ENCODE measurements around the gene DUSP22.

The DUSP22 gene

GRCh38 chr6:395432-396125 lies 103.3 kb downstream of the DUSP22 start:
- DNase-seq (ENCODE audit: low spot score) = no peak

GRCh38 chr6:396126-396520 lies 103.8 kb downstream of the DUSP22 start:
- no peak for DNase-seq (ENCODE audit: low spot score)

DNA sequence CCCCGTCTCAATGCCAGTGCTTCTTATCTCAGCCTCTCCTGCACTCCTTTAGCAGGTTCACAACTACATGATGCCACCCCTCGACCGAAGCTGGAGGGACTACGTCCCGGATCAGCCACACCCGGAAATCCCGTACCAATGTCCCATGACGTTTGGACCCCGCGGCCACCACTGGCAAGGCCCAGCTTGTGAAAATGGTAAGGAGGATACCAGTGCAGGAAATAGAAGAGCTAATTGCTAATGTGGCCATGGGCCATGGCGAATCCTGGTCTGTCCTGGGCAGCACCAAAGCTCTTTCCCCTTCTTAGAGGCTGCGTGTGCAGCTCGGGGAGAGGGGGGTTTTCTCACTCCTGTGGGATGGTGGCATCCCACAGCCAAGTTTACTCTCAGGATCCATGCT lies 104.8 kb downstream of the DUSP22 start:
- DNase-seq (ENCODE audit: low spot score) = no peak

GRCh38 chr6:397604-398003 lies 105.3 kb downstream of the DUSP22 start:
- no peak for DNase-seq (ENCODE audit: low spot score)

DNA sequence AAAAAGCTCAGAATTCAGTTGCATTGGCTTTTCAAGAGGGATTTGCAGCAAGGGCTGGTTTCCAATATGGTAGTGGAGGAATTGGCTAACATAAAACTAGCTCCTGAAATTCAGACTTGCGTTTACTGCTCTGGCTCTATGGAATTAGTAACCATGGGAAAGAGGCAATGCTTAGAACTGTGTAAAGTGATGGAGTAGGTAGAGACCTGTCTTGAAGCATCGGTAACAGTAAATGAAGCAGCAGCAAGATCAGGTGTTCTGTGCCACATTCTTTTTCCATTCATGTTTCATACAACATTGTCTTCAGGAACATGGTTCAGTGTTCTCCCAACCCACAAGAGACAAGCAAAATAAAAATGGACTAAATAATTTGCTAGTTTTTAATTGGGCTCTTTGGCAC lies 105.8 kb downstream of the DUSP22 start:
- no peak for DNase-seq (ENCODE audit: low spot score)

GRCh38 chr6:398558-399078 lies 106.3 kb downstream of the DUSP22 start:
- DNase-seq (ENCODE audit: low spot score) = no peak

- DNase-seq (ENCODE audit: low spot score) = no peak
Observed at GRCh38 chr6:399785-400534, 107.7 kb downstream of the DUSP22 start.

DNA sequence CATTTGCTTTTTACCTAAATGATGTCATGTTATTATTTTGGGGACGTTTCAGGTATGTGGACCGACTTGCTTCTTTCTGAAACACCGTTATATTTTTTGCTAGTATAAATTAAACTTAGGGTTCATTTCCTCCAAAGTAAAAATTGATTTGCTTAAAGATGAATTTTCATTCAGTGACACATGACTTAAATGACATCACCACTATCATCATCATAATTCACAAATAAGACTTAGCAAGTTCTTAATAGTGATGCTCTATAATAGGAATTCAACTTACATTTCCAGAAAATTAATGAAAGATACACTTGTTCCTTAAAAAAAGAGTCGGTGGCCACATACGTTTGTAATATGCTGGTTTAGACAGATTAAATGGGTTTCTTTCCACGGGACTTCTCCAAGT lies 108.5 kb downstream of the DUSP22 start:
- no peak for DNase-seq (ENCODE audit: low spot score)
